ENCODE measurements around the gene PARS2.

GRCh38 chr1:54791880-54792522 is 27.7 kb upstream of the PARS2 start:
- TF ChIP-seq EP300 (IDR thresholded peaks at IDR 0.05) (no peak), POLR2A (IDR thresholded peaks at IDR 0.05) (no peak), CTCF (IDR thresholded peaks at IDR 0.05) (peak in 2 of 6 experiments; percentile 35 to 37)

Data from upper lobe of left lung (tissue), 4 donors.